Transverse colon (tissue), 4 donors: Measurements from ENCODE around the gene RAD51AP1.

Experiments
- EP300 ChIP-seq: sonication (generic); formaldehyde crosslinking; IDR thresholded peaks from one replicate; pipeline ENCODE4 v1.6.1; 2017; ENCODE audit warnings: antibody characterized with exemption, low read depth
- POLR2A ChIP-seq: fragments of 450-650 bp; IDR thresholded peaks from one replicate; pipeline ENCODE4 v1.6.1; 2016; ENCODE audit warnings: antibody characterized with exemption, mild to moderate bottlenecking, moderate library complexity
- POLR2AphosphoS5 ChIP-seq, 3 donors: sonication (generic); formaldehyde crosslinking; IDR thresholded peaks; one replicate each; pipeline ENCODE4 v1.6.1; 2016; ENCODE audit warnings: antibody characterized with exemption in 3 of 3
- TF ChIP-seq, protein P1 (sequence below), 5 experiments: fragments of 200-600 bp in 3 of 5; fragments of 450-650 bp in 2 of 5; sonication (generic) in 3 of 5; IDR thresholded peaks; 1 replicate in 2 of 5; 2 replicates in 3 of 5; pipeline ENCODE4 v1.5.1; 2016 to 2017; ENCODE audit warnings: antibody characterized with exemption in 5 of 5, inconsistent platforms in 3 of 5, mild to moderate bottlenecking in 2 of 5, moderate library complexity in 1 of 5

DNA sequence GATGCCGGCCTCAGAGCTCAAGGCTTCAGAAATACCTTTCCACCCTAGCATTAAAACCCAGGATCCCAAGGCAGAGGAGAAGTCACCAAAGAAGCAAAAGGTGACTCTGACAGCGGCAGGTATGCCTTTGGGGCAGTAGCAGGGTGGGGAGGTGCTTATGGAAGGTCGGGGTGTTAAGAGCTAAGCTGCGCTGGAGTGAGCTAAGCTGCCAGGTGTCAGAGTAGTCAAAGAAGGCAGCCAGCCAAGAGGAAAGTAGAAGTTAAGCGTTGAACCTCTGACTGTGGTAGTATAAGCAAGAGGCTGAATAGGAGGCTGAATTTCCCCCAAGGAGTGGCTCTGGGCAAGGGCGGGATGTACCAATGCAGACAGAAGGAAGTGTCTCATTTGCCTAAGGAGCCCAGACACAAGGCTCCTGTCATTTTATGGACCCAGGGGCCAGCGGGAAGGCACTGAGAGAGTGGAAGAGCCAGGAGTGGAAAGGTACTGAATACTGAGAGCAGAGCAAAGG lies 52.5 kb downstream of the RAD51AP1 start:
- TF ChIP-seq, protein P1, sequence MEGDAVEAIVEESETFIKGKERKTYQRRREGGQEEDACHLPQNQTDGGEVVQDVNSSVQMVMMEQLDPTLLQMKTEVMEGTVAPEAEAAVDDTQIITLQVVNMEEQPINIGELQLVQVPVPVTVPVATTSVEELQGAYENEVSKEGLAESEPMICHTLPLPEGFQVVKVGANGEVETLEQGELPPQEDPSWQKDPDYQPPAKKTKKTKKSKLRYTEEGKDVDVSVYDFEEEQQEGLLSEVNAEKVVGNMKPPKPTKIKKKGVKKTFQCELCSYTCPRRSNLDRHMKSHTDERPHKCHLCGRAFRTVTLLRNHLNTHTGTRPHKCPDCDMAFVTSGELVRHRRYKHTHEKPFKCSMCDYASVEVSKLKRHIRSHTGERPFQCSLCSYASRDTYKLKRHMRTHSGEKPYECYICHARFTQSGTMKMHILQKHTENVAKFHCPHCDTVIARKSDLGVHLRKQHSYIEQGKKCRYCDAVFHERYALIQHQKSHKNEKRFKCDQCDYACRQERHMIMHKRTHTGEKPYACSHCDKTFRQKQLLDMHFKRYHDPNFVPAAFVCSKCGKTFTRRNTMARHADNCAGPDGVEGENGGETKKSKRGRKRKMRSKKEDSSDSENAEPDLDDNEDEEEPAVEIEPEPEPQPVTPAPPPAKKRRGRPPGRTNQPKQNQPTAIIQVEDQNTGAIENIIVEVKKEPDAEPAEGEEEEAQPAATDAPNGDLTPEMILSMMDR (IDR thresholded peaks at IDR 0.05), result no peak
- TF ChIP-seq POLR2A (no peak), EP300 (no peak), POLR2AphosphoS5 (IDR thresholded peaks at IDR 0.05) (no peak)
